ENCODE data around the gene FIGN.

FIGN gene

DNA sequence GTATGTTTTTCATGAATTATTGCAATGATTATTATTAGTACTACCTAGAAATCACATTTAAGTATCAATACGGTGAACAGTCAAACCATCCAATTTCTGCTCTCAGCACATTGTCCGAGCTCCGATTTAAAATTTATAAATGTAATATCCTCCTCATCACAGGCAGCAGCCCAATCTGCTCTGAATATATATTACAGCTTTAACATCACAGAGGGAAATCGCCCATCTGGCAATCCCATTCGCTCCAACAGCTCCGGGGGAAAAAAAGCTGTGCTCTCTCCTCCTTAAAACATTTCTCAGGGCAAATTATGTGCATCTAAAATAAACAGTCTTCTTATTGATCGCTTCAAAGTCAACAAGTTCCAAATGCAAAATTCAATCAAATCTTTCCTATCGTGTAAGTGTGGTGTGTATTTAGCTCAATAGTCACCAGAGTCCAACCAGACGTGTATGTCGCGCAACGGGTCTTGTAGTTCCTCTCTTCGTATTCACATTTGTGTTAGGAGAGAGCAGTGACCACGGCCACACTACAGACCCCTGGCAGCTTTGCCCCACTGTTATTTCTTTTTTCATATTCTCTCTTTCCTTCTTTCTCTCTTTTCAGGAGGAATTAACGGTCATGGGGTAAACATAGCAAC lies 2.4 kb downstream of the FIGN start:
- TF ChIP-seq, protein P1, sequence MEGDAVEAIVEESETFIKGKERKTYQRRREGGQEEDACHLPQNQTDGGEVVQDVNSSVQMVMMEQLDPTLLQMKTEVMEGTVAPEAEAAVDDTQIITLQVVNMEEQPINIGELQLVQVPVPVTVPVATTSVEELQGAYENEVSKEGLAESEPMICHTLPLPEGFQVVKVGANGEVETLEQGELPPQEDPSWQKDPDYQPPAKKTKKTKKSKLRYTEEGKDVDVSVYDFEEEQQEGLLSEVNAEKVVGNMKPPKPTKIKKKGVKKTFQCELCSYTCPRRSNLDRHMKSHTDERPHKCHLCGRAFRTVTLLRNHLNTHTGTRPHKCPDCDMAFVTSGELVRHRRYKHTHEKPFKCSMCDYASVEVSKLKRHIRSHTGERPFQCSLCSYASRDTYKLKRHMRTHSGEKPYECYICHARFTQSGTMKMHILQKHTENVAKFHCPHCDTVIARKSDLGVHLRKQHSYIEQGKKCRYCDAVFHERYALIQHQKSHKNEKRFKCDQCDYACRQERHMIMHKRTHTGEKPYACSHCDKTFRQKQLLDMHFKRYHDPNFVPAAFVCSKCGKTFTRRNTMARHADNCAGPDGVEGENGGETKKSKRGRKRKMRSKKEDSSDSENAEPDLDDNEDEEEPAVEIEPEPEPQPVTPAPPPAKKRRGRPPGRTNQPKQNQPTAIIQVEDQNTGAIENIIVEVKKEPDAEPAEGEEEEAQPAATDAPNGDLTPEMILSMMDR (IDR thresholded peaks at IDR 0.05; ENCODE audit: control insufficient read depth, extremely low read depth, insufficient read depth), result no peak
- DNase-seq (ENCODE audit: low read depth), result no peak
- H3K4me3 ChIP-seq (ENCODE audit: low read depth, low read length), result no peak overlapping the region

DNA sequence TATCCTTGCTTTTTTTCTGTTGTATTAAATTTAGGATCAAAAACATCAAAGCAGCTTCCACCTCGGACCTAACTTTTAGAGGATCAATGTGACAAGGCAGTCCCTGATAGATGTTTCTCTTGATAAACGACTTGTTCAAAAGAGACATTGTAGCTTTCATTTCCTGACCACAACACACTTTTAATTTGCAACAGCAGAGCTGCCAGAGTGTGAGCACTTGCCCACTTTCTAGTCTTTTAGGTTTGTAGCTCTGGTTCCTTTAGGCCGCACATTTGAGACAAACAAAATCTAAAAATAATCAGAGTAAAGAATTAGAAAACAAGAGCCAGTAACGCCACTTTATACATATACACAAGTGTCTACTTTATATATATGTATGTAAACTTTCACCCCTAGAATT lies 3.1 kb downstream of the FIGN start:
- DNase-seq (ENCODE audit: low read depth), result no peak
- no peak overlapping the region for H3K4me3 ChIP-seq (ENCODE audit: low read depth, low read length)
- TF ChIP-seq, protein P1 (IDR thresholded peaks at IDR 0.05; ENCODE audit: control insufficient read depth, extremely low read depth, insufficient read depth), result no peak

DNA sequence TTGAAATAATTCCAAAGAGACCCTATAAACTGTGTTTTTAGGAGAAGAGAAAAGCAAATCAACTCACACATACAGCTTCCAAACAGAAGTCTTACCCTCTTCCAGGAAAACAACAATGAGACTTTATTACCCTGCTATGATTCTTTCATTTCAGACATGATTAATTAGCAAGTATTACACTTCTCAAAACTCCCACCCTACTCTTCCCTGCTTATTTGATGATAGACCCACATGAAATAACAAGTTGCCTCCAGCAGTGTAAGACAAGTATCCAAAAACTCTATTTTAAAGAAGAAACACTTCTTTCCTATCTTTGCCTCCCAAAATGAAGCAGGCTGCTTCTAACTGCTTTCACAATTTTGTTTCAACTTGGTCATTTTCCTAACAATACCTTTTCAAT lies 4.1 kb downstream of the FIGN start:
- no peak for DNase-seq (ENCODE audit: low read depth)
- H3K4me3 ChIP-seq (ENCODE audit: low read depth, low read length), result no peak overlapping the region
- TF ChIP-seq, protein P1 (IDR thresholded peaks at IDR 0.05; ENCODE audit: control insufficient read depth, extremely low read depth, insufficient read depth), result no peak

DNA sequence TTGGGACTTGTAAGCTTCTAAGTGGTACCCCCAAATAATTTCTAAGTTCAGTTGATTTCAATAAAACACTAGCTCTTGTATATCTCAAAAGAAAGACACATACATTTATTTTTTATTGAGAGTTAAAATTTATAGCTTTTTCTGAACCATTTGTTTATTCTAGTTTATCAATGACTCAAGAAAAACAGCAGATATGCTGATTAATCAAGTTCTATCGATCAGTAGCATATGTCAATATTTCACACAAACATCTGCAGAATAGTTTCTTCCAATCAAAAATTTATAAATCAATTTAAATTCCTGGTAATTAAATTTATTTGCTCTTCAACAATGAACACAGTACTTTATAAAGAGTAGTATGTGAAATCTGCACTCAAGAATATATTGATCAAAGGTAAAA lies 5.3 kb downstream of the FIGN start:
- DNase-seq (ENCODE audit: low read depth), result no peak
- TF ChIP-seq, protein P1 (IDR thresholded peaks at IDR 0.05; ENCODE audit: control insufficient read depth, extremely low read depth, insufficient read depth), result no peak
- H3K4me3 ChIP-seq (ENCODE audit: low read depth, low read length), result no peak overlapping the region

DNA sequence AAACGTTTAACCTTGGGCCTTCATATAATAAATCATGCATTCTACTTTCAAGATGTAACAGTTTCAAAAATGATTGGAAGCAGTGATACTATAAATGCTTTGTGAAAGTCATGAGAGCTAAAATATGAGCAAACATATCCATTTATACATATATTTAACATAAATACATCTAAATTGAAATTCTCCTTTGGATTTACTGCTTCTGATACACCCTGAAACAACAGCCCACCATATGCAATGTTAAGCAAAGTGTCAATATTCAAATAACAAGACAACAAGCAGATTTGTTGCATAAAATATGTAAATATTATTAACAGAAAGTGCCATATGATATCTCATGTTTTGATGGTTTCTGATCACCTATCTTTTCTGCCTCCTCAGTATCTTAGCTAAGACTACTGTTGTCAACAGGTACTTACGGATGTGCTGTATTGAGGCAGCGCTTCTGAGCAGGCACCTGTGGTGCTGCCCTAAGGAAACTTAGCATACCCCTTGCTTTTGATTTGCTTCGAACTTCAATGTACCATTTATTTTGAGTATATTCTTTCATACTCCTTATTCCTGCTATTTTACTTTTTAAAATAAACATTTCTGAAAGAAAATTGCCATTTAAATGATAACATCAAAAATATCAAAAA lies 6.1 kb downstream of the FIGN start:
- H3K4me3 ChIP-seq (ENCODE audit: low read depth, low read length), result no peak overlapping the region
- TF ChIP-seq, protein P1 (IDR thresholded peaks at IDR 0.05; ENCODE audit: control insufficient read depth, extremely low read depth, insufficient read depth), result no peak
- DNase-seq (ENCODE audit: low read depth), result no peak

DNA sequence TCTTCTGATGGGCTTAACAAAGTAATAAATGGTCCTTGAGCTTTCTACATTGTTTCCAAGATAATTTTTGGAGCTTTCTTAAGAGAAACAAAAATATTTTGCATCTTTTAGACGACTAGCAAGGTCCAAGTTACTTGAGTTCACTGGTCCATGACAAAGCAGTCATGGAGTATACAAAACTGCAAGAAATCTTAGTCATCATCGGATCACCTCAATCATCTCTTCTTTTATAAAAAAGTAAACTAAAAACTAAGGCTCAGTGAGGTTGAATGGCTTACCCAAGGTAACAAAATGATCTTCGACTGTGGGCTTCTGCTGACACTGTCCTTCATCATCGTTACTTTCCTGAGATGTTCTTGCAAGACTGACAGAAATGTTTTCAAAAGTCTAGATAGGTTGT lies 11.9 kb downstream of the FIGN start:
- TF ChIP-seq, protein P1 (IDR thresholded peaks at IDR 0.05; ENCODE audit: control insufficient read depth, extremely low read depth, insufficient read depth), result no peak

DNA sequence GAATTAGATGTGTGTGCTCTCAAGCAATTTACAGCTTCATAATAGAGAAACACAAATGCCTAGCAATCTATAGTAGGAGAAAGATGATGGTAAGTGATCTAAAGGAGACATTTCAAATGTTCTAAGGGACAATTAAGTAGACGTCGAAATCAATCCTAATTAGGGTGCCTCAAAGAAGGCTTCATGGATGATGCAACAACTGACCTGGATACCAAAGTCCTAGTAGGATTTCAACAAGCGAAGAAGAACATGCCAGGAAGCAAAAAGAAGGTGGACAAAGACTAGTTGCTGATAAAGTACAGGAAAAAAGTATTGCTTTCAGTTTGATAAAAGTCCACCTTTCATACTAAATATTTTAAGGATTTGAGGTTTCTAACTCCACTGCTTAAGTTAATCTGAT lies 12.5 kb downstream of the FIGN start:
- no peak overlapping the region for H3K4me3 ChIP-seq (ENCODE audit: low read depth, low read length)
- no peak for DNase-seq (ENCODE audit: low read depth)
- TF ChIP-seq, protein P1 (IDR thresholded peaks at IDR 0.05; ENCODE audit: control insufficient read depth, extremely low read depth, insufficient read depth), result no peak

More for the DNA sequence above, 11.9 kb downstream of the FIGN start:
- H3K4me3 ChIP-seq (ENCODE audit: low read depth, low read length), result no peak overlapping the region
- DNase-seq (ENCODE audit: low read depth), result no peak

Measured in LNCaP clone FGC (cell line).